Epidermal melanocyte (primary cell): ENCODE data around the gene TAS2R41.
"Not testable (repeated sequence)": the region's sequence is repeated elsewhere in the genome, so short reads cannot be mapped to it uniquely, and the experiment has no call there.

Source experiments
- DNase-seq: peaks from one replicate; pipeline ENCODE4 v3.0.0; 2011; ENCODE audit warnings: low spot score; ENCODE audit not compliant: insufficient read length

Gene TAS2R41

GRCh38 chr7:143516981-143517380 lies 39.3 kb downstream of the TAS2R41 start:
- DNase-seq = no peak

GRCh38 chr7:143518521-143518920 lies 40.8 kb downstream of the TAS2R41 start:
- no peak for DNase-seq

GRCh38 chr7:143518941-143519340 lies 41.3 kb downstream of the TAS2R41 start:
- no peak for DNase-seq

GRCh38 chr7:143519411-143520131 lies 41.9 kb downstream of the TAS2R41 start:
- DNase-seq = no peak

GRCh38 chr7:143522309-143522916 lies 44.7 kb downstream of the TAS2R41 start:
- DNase-seq = not testable (repeated sequence)
